HepG2 (cell line): ENCODE data around the gene SLC30A4. TPM values are rescaled to one million over a fixed set of nuclear protein-coding genes. Genes with fewer than 3 reads are reported as not detected.

Source experiments
- ATAC-seq: fragments of 200-7000 bp; cut with Tn5 transposase; 3 replicates; pipeline ENCODE4 v1.9.1; 2020; ENCODE audit warnings: mild to moderate bottlenecking, moderate library complexity
- BruUV-seq: library from RNA; stranded (reverse); fragments of 400-500 nt; replicated peaks from 2 replicates; lab custom pipeline; 2021; lab: Mats Ljungman, UMichigan
- CTCF ChIA-PET: fragments of 300-600 bp; formaldehyde crosslinking; extraction: SDS; loops from one replicate; lab custom pipeline; 2021; ENCODE audit warnings: low total read pairs, inconsistent platforms, low intra/inter-chr PET ratio; lab: Yijun Ruan, JAX
- POLR2A ChIA-PET: fragments of 350-600 bp; sonication (Branson Sonifier 250); formaldehyde crosslinking; loops from one replicate; lab custom pipeline; 2020; ENCODE audit warnings: antibody characterized with exemption, inconsistent platforms; lab: Yijun Ruan, JAX
- DNase-seq: peaks from one replicate; pipeline ENCODE4 v3.0.0-alpha.2; 2015; ENCODE audit warnings: low spot score
- FAIRE-seq: peaks from 3 replicates; lab custom pipeline; 2011; peaks lifted over from hg19 to GRCh38; lab: Jason Lieb, UNC
- H2AFZ ChIP-seq: one replicate; pipeline ENCODE4 v1.6.1; 2011; ENCODE audit warnings: low read length, inconsistent platforms
- H3K27ac ChIP-seq: fragments of 300-600 bp; 3 replicates; pipeline ENCODE4 v1.8.0; 2011; ENCODE audit warnings: mixed run types, mild to moderate bottlenecking, mixed read lengths, low read length, inconsistent platforms; ENCODE audit not compliant: insufficient read depth; ENCODE audit errors: extremely low read length
- H3K27me3 ChIP-seq, 2 experiments: fragments of 200-600 bp in 1 of 2; 2 replicates in 1 of 2; 3 replicates in 1 of 2; pipeline versions ENCODE4 v1.6.0 to v1.8.0; 2011; ENCODE audit warnings: low read length in 2 of 2, mild to moderate bottlenecking in 2 of 2, moderate library complexity in 2 of 2, inconsistent platforms in 1 of 2; ENCODE audit not compliant: insufficient read depth in 2 of 2, control insufficient read depth in 1 of 2
- H3K36me3 ChIP-seq, 2 experiments: fragments of 200-600 bp in 1 of 2; replicated peaks in 1 of 2; 2 replicates in 1 of 2; 3 replicates in 1 of 2; pipeline versions ENCODE4 v1.5.1 to v1.8.0; 2011; ENCODE audit warnings: low read length in 2 of 2, inconsistent platforms in 1 of 2; ENCODE audit not compliant: insufficient read depth in 2 of 2, control insufficient read depth in 1 of 2
- H3K4me1 ChIP-seq: 2 replicates; pipeline ENCODE4 v1.5.1; 2012; ENCODE audit warnings: low read length, inconsistent platforms; ENCODE audit not compliant: insufficient read depth
- H3K4me2 ChIP-seq: 2 replicates; pipeline ENCODE4 v1.6.0; 2011; ENCODE audit warnings: low read depth, low read length, inconsistent platforms
- H3K4me3 ChIP-seq, 3 experiments: fragments of 200-600 bp in 1 of 3; sonication (generic), shearing (Covaris generic) in 1 of 3; replicated peaks in 1 of 3; 2 replicates each; pipeline ENCODE4 v1.5.1; 2011 to 2016; ENCODE audit warnings: low read length in 3 of 3, inconsistent platforms in 2 of 3, low read depth in 2 of 3, mild to moderate bottlenecking in 2 of 3, control low read depth in 1 of 3, mixed read lengths in 1 of 3; ENCODE audit not compliant: insufficient read depth in 1 of 3
- H3K79me2 ChIP-seq: one replicate; pipeline ENCODE4 v1.6.1; 2011; ENCODE audit warnings: low read length, inconsistent platforms; ENCODE audit not compliant: insufficient read depth
- H3K9ac ChIP-seq: 2 replicates; pipeline ENCODE4 v1.6.0; 2011; ENCODE audit warnings: mild to moderate bottlenecking, low read depth, low read length, inconsistent platforms; ENCODE audit not compliant: insufficient read depth
- H3K9me3 ChIP-seq: 2 replicates; pipeline ENCODE4 v1.5.1; 2012; ENCODE audit warnings: mild to moderate bottlenecking, low read length
- H4K20me1 ChIP-seq: 2 replicates; pipeline ENCODE4 v1.6.0; 2011; ENCODE audit warnings: inconsistent platforms, mild to moderate bottlenecking, low read length, moderate library complexity; ENCODE audit not compliant: insufficient read depth
- CEBPB ChIP-seq: IDR thresholded peaks from 2 replicates; pipeline ENCODE4 v1.6.1; 2011; ENCODE audit warnings: low read depth, low read length, improper control_type of control experiment, borderline replicate concordance
- CEBPG ChIP-seq: IDR thresholded peaks from 2 replicates; pipeline ENCODE4 v1.6.1; 2016
- KAT2B ChIP-seq: fragments of 150-350 bp; IDR thresholded peaks from 2 replicates; pipeline ENCODE4 v1.6.1; 2014; ENCODE audit warnings: low read depth, low read length, borderline replicate concordance
- ONECUT2 ChIP-seq: sonication (generic); formaldehyde crosslinking; IDR thresholded peaks from 2 replicates; pipeline ENCODE4 v1.4.0; 2020; ENCODE audit warnings: missing genetic modification reagents
- PAXIP1 ChIP-seq: sonication (generic); formaldehyde crosslinking; conservative IDR thresholded peaks from 2 replicates; pipeline ENCODE4 v1.4.0; 2020; ENCODE audit warnings: mild to moderate bottlenecking, missing genetic modification reagents, moderate library complexity
- RXRB ChIP-seq: IDR thresholded peaks from 2 replicates; pipeline ENCODE4 v1.6.1; 2016; ENCODE audit warnings: borderline replicate concordance, missing genetic modification reagents, missing compliant biosample characterization
- TBP ChIP-seq: sonication (generic); formaldehyde crosslinking; IDR thresholded peaks from 2 replicates; pipeline ENCODE4 v1.5.0; 2020; ENCODE audit warnings: missing genetic modification reagents
- ZNF205 ChIP-seq: IDR thresholded peaks from 2 replicates; pipeline ENCODE4 v1.6.1; 2018; ENCODE audit warnings: missing biosample characterization, missing genetic modification reagents
- ZNF430 ChIP-seq: sonication (generic); formaldehyde crosslinking; IDR thresholded peaks from 2 replicates; pipeline ENCODE4 v1.9.0; 2021; ENCODE audit warnings: mild to moderate bottlenecking, missing genetic modification reagents
- ZNF562 ChIP-seq: sonication (generic); formaldehyde crosslinking; IDR thresholded peaks from 2 replicates; pipeline ENCODE4 v1.8.0; 2022; ENCODE audit warnings: missing genetic modification reagents, borderline replicate concordance
- ZNF768 ChIP-seq: sonication (generic); formaldehyde crosslinking; IDR thresholded peaks from 2 replicates; pipeline ENCODE4 v1.4.0; 2020; ENCODE audit warnings: missing genetic modification reagents
- WGBS: methylation state at CpG from one replicate; pipeline ENCODE4 v1.1.6; 2017; ENCODE audit warnings: low lambda C conversion rate; 5-methylcytosine and 5-hydroxymethylcytosine counted together
- in situ Hi-C: cut with HindIII; loops from 2 replicates; pipeline ENCODE4 v1.10.0; 2017; ENCODE audit warnings: low pct_unique_long_range_greater_than_20kb; ENCODE audit not compliant: extremely low pct_ligation_motif_present
- intact Hi-C: fragments of 100-400 bp; cut with micrococcal nuclease; formaldehyde crosslinking; loops from one replicate; pipeline ENCODE4 v1.10.0; 2022; ENCODE audit not compliant: unreplicated experiment
- polyA plus RNA-seq, 8 experiments: library from polyadenylated mRNA; depleted of rRNA in 3 of 8; stranded (reverse) in 7 of 8; unstranded in 1 of 8; fragments of >200 nt; fragmentation: Illumina TruSeq in 4 of 8; extraction: Trizol in 4 of 8; gene quantifications; 2 replicates each; pipeline versions ENCODE4 v1.2.1 to v1.2.3, GENCODE V29; 2011 to 2016; ENCODE audit warnings: low read depth in 4 of 8, missing spikeins in 1 of 8, mixed read lengths in 1 of 8; ENCODE audit not compliant: insufficient read depth in 1 of 8
- total RNA-seq, 5 experiments: library from RNA; depleted of rRNA; stranded (reverse); fragments of >200 nt; fragmentation: Illumina TruSeq; extraction: Trizol; gene quantifications; 2 replicates each; pipeline ENCODE4 v1.2.3, GENCODE V29; 2016; ENCODE audit warnings: low read depth in 1 of 5
- TF ChIP-seq, protein P1 (sequence below): sonication (generic); formaldehyde crosslinking; IDR thresholded peaks from 2 replicates; pipeline ENCODE4 v1.5.1; 2020; ENCODE audit warnings: mild to moderate bottlenecking, missing genetic modification reagents, moderate library complexity

The SLC30A4 gene
- total and polyA plus RNA-seq, 2 of the 13 experiments (the other 11 are each of a cell fraction or from before 2014, with no cell fraction given): 0.01 to 0.04 TPM

- no peaks in the 10 kb centered on the region for H3K9me3 ChIP-seq
- H3K4me1 ChIP-seq: peaks cover 35% of the 10 kb centered on the region
- no peaks in the 10 kb centered on the region for H4K20me1 ChIP-seq
- H3K79me2 ChIP-seq: no peaks in the 10 kb centered on the region
- ChIA-PET CTCF (interaction anchor here (1.4 kb wide), 1 partner anchor 19 kb away, joined by 4 read pairs; no protein-coding TSS in a partner anchor), POLR2A (no interaction called here)
- WGBS: 9% methylated on average over 4 of the region's 4 CpGs
- H3K27me3 ChIP-seq: peaks cover 11 to 69% of the 10 kb centered on the region in 2 experiments; a peak in 4 of 5 replicates
- FAIRE-seq (no peak), ATAC-seq (peak; percentile 43), DNase-seq (no peak)
- H3K9ac ChIP-seq: no peak overlapping the region
- TF ChIP-seq KAT2B: peak; percentile 92
- no peak for TF ChIP-seq ZNF562 (CRISPR knock-in tag)
- no peak for TF ChIP-seq ZNF768 (CRISPR knock-in tag)
- TF ChIP-seq CEBPG (CRISPR knock-in tag): peak; percentile 35; the same call in 1 of the 2 replicates
- TF ChIP-seq PAXIP1 (CRISPR knock-in tag): peak; percentile 45; the same call in 1 of the 2 replicates
- 0 out of 2 replicates have a peak, but pooled peaks have one; percentile 13 for TF ChIP-seq RXRB
- TF ChIP-seq TBP (CRISPR knock-in tag): no peak
- TF ChIP-seq CEBPB: peak; percentile 8; the same call in 1 of the 2 replicates
- peak; percentile 51; the same call in 1 of the 2 replicates for TF ChIP-seq ONECUT2
- peak; percentile 94 for TF ChIP-seq ZNF205
- TF ChIP-seq ZNF430 (CRISPR knock-in tag): 0 out of 2 replicates have a peak, but pooled peaks have one; percentile 30
- TF ChIP-seq, protein P1, sequence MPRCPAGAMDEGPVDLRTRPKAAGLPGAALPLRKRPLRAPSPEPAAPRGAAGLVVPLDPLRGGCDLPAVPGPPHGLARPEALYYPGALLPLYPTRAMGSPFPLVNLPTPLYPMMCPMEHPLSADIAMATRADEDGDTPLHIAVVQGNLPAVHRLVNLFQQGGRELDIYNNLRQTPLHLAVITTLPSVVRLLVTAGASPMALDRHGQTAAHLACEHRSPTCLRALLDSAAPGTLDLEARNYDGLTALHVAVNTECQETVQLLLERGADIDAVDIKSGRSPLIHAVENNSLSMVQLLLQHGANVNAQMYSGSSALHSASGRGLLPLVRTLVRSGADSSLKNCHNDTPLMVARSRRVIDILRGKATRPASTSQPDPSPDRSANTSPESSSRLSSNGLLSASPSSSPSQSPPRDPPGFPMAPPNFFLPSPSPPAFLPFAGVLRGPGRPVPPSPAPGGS (CRISPR knock-in tag): no peak
- no peak overlapping the region for H2AFZ ChIP-seq
- no TSS peak for BruUV-seq
- intact Hi-C loops (no loop called here), in situ Hi-C loops (no loop called here)
- H3K4me2 ChIP-seq: peak overlapping the region; percentile 26; the same call in 1 of the 2 replicates
- H3K36me3 ChIP-seq: no peaks in the 10 kb centered on the region
- no peak overlapping the region for H3K4me3 ChIP-seq
- H3K27ac ChIP-seq: no peak overlapping the region
These were observed 73.2 kb downstream of the SLC30A4 start for GRCh38 chr15:45449395-45449794.
